GM21786 (cell line): ENCODE data around the gene PCSK7.

Experiments
- ATAC-seq: cut with Tn5 transposase; IDR thresholded peaks from one replicate; pipeline ENCODE4 v1.9.1; 2021; ENCODE audit not compliant: unreplicated experiment

Gene PCSK7

DNA sequence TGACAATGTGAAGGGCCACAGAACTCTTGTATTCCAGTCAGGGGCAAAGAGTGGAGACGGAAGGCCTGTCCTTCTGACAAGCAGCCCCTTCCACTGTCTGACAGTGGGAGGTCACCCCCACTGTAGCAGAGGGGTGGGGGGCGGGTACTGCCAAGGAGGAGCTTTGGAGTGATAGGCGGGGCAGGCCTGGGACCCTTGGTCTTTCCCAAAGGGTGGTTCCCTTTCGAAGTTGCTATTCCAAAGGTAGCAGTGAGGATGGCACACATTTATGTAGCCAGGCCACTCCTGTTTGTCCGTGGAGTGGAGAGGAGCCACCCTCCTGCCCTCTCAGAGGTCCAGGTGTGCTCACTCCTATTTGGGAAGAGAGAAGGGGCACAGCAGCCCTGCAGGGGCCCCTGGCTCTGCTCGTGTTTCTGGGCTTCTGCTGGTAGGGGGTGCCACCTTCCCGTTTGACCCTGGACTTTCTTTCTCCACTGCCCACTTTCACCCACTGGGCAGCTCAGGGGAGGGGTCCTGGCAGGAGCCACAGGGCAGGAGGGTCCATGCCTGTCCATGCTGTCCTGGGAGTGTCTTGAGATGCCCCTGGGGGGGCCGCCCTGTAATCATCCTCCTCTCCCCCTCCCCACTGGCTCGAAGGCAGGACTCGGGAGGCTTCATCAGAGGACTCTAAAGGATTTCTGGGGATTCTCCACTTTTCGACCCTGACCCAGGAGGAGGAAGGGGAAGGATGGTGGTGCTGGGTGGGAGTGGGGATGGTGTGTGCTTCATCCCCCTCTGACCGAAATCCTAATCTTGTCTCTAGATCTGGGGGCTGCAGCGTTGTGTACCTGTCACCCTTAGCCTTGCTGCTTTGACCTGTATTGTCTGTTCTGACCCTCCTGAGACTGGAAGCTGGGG, 31.7 kb downstream of the PCSK7 start:
- ATAC-seq = no peak

DNA sequence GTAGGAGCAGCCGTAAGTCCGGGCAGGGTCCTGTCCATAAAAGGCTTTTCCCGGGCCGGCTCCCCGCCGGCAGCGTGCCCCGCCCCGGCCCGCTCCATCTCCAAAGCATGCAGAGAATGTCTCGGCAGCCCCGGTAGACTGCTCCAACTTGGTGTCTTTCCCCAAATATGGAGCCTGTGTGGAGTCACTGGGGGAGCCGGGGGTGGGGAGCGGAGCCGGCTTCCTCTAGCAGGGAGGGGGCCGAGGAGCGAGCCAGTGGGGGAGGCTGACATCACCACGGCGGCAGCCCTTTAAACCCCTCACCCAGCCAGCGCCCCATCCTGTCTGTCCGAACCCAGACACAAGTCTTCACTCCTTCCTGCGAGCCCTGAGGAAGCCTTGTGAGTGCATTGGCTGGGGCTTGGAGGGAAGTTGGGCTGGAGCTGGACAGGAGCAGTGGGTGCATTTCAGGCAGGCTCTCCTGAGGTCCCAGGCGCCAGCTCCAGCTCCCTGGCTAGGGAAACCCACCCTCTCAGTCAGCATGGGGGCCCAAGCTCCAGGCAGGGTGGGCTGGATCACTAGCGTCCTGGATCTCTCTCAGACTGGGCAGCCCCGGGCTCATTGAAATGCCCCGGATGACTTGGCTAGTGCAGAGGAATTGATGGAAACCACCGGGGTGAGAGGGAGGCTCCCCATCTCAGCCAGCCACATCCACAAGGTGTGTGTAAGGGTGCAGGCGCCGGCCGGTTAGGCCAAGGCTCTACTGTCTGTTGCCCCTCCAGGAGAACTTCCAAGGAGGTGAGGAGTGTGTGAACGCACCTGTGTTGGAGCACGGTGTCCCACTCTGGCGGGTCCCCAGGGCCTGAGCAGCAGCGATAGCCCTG, 32.6 kb downstream of the PCSK7 start, which contains the start of gene TAGLN:
Gene TAGLN, plus strand, starts transcription at position 318 of the 863 bp plus-strand sequence. CDS start 3,644 bp downstream, outside the sequence.
- ATAC-seq = no peak

DNA sequence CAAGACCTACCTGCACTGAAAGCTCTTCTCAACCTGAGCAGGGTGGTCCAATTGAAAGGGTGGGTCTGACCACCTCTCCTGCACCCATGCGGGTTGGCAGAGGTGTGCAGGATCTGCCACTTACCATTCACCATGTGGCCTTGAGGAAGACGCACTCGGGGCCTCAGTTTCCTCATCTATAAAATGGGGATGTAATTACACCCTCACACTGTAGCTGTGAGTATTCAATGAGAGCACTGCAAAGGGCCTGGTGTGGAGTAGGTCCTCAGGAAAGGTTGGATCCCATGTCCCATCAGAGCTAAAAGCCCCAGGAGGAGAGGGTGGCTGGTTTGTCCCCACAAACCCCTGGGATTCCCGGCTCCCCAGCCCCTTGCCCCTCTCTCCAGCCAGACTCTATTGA, 33.3 kb downstream of the PCSK7 start:
- ATAC-seq = no peak

DNA sequence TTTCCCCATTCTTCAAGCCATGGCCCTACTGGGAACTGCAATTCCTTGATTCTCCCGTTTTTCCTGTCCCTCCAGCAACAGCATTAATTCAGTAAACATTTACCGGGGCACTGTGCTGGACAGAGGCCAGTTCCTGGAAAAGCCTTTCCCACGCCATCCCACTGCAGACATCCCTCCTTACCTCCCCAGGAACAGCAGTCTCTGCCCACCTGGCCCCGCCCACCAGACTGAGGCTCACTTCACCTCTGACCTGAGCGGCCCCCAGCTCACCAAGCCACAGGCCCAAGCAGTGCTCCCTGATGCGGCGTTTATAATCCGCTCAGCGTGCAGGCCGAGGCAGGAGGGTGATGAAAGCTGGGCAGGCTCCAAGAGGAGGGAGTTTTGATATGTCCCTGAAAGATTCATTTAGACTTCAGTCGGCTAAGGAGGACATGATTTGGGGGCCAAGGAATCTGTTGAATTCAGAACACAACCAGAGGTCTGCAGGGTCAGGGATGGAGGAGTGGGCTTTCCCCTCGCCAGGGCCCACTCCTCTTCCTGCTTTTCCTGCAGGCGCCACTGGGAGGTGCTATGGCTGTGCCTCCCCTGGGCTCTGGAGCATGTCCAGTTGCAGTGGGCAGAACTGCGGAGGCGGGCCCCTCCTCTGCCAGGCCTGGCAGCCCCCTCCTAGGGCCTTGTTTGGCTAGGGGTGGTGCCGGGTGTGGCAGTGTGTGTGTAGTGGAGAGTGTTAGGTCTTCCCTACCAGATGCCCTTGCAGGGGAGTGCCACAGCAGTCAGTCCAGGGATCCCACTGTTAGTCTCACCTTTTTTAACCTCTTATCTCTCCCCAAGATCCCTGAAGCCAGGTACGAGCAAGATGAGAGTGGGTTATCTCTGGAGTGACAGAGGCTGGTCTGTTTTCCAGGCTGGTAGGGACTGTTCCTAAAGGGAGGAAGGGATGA, 34.1 kb downstream of the PCSK7 start:
- no peak for ATAC-seq

DNA sequence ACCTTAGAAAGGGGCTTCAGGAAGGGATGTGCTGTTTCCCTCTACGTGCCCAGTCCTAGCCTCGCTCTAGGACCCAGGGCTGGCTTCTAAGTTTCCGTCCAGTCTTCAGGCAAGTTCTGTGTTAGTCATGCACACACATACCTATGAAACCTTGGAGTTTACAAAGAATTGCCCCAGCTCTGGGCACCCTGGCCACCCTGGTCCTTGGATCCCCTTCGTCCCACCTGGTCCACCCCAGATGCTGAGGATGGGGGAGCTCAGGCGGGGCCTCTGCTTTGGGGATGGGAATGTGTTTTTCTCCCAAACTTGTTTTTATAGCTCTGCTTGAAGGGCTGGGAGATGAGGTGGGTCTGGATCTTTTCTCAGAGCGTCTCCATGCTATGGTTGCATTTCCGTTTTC, 34.9 kb downstream of the PCSK7 start:
- ATAC-seq = no peak

DNA sequence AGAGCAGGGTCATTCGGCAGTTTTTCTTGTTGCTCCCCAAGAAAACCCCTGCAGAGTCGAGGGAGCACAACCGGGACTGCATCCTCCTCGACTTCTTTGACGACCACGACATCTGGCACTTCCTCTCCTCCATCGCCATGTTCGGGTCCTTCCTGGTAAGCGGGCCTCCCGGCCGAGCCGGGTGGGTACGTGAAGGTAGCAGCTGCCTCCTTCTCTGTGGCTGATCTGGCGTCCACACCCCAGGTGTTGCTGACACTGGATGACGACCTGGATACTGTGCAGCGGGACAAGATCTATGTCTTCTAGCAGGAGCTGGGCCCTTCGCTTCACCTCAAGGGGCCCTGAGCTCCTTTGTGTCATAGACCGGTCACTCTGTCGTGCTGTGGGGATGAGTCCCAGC, 36.1 kb downstream of the PCSK7 start:
- ATAC-seq = no peak

DNA sequence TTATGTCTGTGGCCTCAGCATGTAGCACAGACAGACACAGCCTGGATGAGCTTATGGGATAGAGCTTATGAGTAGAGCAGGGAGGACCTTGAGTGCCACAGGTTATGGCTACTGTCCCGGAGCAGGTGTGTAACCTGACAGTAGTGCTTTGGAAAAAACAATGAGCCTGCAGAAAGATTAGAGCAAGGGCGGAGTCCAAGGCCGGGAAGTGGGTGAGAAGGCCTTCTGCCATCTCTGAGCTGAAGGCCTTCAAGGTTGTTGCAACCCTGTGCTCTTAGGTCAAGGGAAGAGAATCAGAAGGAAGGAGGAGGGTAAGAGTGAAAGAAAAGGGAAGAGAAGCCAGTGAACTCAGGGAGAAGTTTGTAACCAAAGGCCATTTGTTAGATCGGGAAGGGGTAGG, 36.6 kb downstream of the PCSK7 start:
- ATAC-seq = no peak

DNA sequence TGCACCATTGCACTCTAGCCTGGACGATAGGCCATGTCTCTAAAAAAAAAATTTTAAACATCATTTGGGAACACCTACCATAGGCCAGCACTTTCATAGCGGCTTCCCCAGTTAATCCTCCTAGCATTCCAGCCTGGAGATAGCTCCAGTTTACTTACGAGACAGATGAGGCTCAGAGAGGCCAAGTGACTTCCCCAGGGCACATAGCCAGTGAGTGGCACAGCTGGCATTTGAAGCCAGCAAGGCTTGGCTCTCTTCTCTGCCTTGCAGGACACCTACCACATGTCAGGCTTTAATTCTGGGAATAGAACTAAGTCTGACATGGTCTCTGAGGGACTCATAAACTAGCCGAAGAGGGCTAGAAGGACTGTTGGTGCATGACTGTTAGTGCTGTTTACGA, 37.6 kb downstream of the PCSK7 start:
- ATAC-seq = no peak

DNA sequence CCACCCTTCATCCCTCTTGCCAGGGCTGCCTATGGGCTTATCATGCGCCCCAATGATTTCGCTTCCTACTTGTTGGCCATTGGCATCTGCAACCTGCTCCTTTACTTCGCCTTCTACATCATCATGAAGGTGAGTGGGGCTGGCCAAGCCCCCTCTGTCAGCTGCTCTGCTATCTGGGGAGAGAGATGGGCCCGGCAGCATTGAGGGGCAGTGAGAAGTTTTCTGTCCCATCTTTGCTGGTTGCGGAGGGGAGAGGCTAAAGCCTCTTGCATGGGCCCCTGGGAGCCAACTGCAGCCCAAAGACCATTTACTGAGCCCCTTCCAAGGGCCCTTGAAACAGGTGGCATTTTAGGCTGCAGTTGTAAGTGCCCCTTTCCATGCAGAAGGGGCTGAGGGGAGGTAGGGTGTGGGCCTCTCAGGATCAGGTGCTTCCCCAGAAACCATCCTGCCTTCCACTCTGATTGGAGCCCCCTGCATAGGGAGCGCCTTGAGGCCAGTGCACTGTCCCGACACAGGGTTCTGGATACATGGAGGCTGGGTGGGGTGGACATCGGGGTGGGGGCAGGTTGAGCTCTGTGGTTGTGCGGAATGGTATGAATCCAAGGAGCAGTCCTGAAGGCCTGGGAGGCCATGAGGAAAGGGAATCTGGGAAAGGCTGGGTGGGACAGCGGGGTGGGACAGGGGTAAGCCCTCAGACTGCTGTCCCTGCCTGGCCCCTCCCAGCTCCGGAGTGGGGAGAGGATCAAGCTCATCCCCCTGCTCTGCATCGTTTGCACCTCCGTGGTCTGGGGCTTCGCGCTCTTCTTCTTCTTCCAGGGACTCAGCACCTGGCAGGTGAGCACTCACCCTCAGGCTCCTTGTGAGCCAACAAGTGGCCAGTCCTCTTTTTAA, 38.5 kb downstream of the PCSK7 start:
- no peak for ATAC-seq

DNA sequence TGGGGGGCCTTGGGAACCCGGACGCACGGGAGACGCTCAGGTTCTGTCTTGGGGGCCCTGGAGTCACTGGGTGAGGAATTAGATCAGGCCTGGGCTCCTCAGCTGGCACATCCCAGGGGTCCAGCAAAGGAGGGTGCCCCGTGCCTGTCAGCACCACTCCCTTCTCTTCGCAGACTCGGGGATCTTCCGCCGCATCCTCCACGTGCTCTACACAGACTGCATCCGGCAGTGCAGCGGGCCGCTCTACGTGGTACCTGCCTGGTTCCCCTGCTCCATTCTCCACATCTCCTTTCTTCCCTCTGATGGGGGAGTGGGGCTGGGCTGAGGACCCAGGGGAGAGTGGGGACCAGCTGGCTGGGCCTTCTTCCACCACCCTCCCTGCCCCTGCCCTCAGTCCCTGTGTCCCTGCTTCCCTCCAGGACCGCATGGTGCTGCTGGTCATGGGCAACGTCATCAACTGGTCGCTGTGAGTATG, 39.4 kb downstream of the PCSK7 start:
- no peak for ATAC-seq

DNA sequence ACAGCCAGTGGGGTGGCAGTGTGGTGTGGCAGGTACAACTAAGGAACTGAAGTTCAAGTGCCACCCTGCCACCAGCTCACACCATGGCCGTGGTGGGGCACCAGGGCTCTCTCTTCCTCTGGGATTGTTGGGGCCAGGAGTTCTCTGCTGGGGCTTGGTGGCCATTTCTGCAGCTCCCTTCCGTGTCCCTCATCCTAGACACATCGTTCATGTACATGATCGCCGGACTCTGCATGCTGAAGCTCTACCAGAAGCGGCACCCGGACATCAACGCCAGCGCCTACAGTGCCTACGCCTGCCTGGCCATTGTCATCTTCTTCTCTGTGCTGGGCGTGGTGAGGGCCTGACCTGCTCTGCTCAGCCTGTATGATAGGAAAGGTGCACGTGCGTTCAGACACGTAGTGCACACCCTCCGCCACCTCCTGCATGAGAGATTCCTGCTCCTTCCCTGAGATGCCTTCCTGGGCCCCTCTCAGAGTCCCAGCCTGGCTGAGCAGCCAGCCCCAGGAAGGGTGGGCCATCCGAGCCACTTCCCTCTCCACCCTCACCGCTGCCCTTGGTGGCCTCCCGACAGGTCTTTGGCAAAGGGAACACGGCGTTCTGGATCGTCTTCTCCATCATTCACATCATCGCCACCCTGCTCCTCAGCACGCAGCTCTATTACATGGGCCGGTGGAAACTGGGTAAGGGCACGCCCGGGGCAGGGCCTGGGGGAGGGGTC, 40.0 kb downstream of the PCSK7 start:
- ATAC-seq = no peak

DNA sequence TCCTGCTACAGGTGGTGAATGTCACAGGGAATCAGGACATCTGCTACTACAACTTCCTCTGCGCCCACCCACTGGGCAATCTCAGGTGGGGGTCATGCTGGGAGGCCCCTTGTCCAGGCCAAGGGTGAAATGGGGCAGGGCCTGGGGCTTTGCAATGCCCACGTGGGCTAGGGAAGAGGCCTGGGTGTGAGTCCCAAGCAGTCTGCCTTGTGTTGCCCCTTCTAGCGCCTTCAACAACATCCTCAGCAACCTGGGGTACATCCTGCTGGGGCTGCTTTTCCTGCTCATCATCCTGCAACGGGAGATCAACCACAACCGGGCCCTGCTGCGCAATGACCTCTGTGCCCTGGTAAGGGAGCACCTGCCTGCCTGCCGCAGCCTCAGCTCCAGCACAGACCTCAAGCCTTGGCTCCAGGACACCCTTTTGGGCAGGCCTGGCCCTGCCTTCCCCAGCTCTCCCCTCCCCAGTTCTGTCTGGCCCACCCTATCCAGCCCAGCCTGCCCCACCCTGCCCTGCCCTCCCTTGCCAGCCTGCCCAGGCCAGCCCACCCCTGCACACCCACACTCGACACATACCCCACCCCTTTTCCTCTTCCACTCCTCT, 41.8 kb downstream of the PCSK7 start:
- ATAC-seq = no peak

DNA sequence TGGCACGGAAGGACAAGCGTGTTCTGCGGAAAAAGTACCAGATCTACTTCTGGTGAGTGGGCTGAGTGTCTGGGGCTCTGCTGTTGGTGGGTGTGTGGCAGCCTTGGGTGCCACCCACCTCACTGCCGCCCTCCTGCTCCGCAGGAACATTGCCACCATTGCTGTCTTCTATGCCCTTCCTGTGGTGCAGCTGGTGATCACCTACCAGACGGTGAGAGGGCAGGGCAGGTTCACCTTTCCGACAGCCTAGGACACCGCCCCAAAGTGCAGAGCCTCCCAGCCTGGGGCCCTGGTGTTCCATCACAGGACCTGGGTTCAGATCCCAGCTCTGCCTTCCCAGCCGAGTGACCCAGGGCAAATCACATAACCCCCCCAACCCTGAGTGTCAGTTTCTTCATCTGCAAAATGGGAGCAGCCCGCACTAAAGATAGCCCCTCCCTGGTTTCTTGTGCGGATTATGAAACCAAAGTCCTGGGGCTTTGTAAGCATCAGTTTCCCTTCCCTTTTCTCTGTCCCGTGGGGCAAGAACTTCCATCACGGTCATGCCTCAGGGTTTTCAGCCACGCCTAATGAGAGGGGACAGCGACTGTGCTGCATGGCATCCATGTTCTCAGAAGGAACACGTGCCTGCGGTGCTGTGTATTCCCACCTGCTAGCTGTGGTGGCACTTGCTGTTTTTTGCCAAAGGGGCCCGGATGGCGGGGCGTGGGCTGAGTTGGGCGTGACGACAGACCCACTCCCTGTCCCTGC, 42.5 kb downstream of the PCSK7 start:
- ATAC-seq = peak; percentile 48

DNA sequence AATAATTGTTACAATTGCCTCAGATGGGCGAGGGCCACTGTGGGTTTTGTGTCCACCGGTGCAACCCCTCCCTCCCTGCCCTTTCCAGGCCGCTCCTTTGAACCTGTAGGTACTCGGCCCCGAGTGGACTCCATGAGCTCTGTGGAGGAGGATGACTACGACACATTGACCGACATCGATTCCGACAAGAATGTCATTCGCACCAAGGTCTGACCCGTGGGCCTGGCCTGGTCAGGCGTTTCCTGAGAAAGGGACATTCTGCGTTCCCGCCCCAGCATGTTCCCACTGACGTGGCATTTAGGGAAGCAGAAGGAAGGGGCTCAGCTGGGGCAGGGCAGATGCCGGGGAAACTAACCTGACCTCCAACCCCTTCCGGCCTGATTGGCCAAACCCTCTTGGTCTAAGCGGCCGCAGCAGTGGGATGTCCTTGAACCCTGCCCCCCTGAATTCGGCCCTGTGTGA, 43.2 kb downstream of the PCSK7 start:
- ATAC-seq = no peak

DNA sequence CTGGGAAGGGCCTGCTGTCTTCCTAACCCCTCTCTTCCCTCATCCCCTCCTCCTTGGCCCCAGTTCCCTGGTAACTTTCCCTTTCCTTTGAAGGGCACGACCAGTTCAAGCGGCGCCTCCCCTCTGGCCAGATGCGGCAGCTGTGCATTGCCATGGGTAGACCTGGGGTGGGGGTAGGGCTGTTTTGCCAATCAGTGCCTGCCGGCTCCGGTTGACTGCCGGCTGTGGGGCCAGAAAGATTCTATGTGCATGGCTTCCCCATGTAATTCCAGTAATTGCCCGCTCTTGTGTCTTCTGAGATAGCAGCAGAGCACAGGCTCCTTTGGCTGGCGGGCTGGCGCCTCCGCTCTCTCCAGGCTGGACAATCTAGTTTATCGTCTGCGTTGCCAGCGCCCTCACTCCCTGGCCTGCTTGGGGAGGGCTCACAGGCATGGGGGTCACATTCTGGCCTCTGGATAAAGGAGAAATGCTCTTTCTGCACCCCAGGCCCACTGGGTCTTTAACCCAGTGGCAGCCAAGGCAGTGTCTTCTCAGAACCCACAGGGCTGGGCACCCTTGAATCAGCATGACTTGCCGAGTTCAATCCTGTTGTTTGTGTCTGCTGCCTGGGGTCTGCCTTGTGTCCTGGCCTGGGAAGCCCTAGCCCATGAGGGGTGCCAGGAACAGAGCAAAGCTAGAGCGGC, 43.9 kb downstream of the PCSK7 start:
- ATAC-seq = no peak

DNA sequence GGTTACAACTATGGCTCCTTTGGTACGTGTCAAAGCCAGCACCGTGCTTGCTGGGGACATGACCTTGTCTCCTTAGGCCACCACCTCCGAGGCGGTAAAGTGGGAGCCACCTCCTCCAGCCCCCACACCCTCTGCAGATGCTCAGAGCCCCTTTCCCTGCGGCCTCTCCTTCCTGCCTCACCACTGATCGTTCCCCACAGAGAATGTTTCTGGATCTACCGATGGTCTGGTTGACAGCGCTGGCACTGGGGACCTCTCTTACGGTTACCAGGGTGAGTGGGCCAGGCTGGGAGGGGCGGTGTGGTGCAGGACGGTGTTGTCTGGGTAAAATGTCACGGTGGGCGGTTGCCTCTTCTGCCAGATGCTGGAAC, 44.5 kb downstream of the PCSK7 start:
- no peak for ATAC-seq

DNA sequence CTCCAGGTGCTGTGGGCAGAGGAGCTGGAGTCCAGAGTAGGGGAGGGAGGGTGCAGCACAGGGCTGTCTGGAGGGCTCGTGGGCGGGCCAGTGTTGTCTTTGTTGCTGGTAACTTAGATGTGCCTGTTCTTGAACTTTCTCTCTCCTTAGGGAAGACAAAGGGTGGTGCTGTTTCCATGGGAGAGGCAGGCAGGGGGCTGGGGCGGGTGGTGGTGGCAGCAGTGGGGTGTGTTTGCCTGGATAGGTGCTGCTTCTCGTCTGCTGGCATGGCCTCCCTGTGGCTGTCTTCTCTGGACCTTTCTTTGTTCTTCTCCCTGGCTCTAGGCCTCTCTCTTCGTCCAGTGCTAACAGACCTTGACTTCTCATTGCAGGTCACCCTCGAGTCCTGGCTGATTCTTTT, 44.9 kb downstream of the PCSK7 start:
- ATAC-seq = no peak
